Spleen (tissue), 7 donors: ENCODE data around the gene USP20.

Source experiments
- POLR2A ChIP-seq, 3 donors: fragments of 450-650 bp; IDR thresholded peaks; one replicate each; pipeline ENCODE4 v1.5.1; 2017; ENCODE audit warnings: antibody characterized with exemption in 3 of 3, mild to moderate bottlenecking in 1 of 3
- TF ChIP-seq, protein P1 (sequence below), 11 experiments: fragments of 200-600 bp in 7 of 11; fragments of 450-650 bp in 4 of 11; sonication (generic) in 4 of 11; IDR thresholded peaks in 8 of 11; conservative IDR thresholded peaks in 3 of 11; 1 replicate in 7 of 11; 2 replicates in 4 of 11; pipeline versions ENCODE4 v1.4.0 to v1.8.0; 2016 to 2021; ENCODE audit warnings: antibody characterized with exemption in 11 of 11, inconsistent platforms in 4 of 11, mild to moderate bottlenecking in 1 of 11
- donor health status: DM: no; HTN: no; CAD: no; lungs with moderate emphysema.
- donor health status: DM: no; HTN: no; CAD: no.
- donor health status: DM: no; HTN: no; CAD: no.

- TF ChIP-seq POLR2A (IDR thresholded peaks at IDR 0.05) = no peak
- TF ChIP-seq, protein P1, sequence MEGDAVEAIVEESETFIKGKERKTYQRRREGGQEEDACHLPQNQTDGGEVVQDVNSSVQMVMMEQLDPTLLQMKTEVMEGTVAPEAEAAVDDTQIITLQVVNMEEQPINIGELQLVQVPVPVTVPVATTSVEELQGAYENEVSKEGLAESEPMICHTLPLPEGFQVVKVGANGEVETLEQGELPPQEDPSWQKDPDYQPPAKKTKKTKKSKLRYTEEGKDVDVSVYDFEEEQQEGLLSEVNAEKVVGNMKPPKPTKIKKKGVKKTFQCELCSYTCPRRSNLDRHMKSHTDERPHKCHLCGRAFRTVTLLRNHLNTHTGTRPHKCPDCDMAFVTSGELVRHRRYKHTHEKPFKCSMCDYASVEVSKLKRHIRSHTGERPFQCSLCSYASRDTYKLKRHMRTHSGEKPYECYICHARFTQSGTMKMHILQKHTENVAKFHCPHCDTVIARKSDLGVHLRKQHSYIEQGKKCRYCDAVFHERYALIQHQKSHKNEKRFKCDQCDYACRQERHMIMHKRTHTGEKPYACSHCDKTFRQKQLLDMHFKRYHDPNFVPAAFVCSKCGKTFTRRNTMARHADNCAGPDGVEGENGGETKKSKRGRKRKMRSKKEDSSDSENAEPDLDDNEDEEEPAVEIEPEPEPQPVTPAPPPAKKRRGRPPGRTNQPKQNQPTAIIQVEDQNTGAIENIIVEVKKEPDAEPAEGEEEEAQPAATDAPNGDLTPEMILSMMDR (IDR thresholded peaks at IDR 0.05 in 8 of 11, conservative IDR thresholded peaks at IDR 0.05 in 3 of 11) = no peak
Observed at GRCh38 chr9:129899620-129900019, 64.4 kb downstream of the USP20 start.
